Fibroblast of mammary gland (primary cell): ENCODE measurements around the gene SLC25A21.
"Not testable (repeated sequence)": the region's sequence is repeated elsewhere in the genome, so short reads cannot be mapped to it uniquely, and the experiment has no call there.

Source experiments
- DNase-seq: peaks from one replicate; pipeline ENCODE4 v3.0.0-alpha.2; 2010; ENCODE audit warnings: low read depth
- H3K4me3 ChIP-seq: 2 replicates; pipeline ENCODE4 v1.5.1; 2011; ENCODE audit warnings: low read depth, mild to moderate bottlenecking, low read length, moderate library complexity; ENCODE audit not compliant: control insufficient read depth
- CTCF ChIP-seq: conservative IDR thresholded peaks from 2 replicates; pipeline ENCODE4 v1.5.1; 2011; ENCODE audit warnings: low read depth, low read length, inconsistent platforms; ENCODE audit not compliant: control insufficient read depth, insufficient read depth

The SLC25A21 gene

GRCh38 chr14:37170993-37171392, 1.4 kb downstream of the SLC25A21 start:
- TF ChIP-seq CTCF = no peak
- no peak for DNase-seq
- H3K4me3 ChIP-seq = no peak overlapping the region

GRCh38 chr14:37170237-37170636, 2.2 kb downstream of the SLC25A21 start:
- no peak for DNase-seq
- TF ChIP-seq CTCF = no peak
- no peak overlapping the region for H3K4me3 ChIP-seq

DNA sequence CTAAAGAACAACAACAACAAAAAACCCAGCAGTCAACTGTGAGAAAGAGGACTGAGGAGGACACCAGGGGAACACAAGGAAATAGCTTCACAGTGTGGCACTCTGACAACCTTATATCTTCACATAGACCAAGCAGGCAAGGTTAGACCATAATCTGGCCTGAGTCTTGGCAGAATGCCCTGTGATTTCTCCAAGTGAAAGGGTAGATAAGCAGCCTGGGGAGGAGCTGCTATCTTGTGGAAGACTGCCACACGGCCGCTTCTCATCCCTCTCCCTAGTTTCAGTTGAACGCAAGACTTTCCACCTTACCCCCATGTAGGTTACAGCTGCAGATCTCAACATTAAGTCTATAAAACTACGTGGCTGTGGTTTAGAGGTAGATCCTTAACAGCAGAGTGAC, 3.7 kb downstream of the SLC25A21 start:
- DNase-seq = no peak
- H3K4me3 ChIP-seq = no peak overlapping the region
- TF ChIP-seq CTCF = no peak

DNA sequence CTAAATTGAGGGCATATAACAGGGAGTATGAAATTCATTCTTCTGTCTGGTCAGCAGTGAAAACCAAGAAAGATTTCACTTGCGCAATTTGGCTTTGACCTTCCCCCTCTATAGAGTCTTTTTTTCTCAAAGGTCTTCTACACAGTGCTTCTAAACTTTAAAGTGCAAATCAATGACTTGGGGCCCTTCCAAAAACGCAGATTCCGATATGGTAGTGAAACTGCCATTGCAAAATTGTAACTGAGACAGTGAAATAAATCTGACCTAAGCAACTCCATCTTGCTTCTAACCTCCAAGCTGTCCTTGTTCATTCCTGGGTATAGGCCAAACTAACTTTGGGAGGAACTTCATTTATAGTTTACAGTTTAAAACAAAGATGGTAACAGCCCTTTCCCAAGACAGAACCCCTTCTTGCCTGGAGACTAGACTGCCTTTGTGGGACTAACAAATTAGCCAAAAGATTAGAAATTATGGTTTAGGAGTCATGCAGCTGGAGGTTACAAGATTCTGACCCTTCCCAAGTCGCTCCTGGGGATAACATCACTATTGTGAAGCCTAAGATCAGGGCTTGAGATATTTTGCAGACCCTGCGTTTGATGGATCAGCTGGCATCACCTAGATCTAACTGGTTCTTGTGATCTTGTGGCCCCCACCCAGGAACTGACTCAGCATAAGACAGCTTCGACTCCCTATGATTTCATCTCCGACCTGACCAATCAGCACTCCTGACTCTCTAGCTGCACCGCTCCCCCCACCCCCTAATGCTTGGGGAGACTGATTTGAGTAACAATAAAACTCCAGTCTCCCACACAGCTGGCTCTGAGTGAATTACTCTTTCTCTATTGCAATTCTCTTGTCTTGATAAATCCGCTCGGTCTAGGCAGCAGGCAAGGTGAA, 5.0 kb downstream of the SLC25A21 start:
- no peak for DNase-seq
- TF ChIP-seq CTCF = no peak
- no peak overlapping the region for H3K4me3 ChIP-seq

DNA sequence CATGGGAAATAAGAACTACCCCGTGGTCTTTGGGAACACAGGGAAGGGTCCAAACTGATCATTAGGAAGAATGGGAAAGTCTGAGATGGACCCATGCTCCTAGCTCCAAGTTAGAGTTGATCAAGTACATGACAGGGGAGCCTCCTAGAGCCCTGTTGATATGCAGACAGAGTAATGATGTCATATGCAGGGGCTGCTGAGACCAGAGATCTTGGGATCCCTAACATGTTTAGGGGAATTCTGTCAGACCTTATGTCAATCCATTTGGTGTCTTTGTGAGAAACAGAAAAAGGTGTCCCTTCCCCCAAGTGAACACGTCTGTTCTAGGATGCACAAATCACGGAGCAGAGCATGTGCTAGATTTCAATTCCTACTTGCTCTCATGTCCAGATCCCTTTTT, 6.6 kb downstream of the SLC25A21 start:
- TF ChIP-seq CTCF = no peak
- no peak for DNase-seq
- H3K4me3 ChIP-seq = no peak overlapping the region

DNA sequence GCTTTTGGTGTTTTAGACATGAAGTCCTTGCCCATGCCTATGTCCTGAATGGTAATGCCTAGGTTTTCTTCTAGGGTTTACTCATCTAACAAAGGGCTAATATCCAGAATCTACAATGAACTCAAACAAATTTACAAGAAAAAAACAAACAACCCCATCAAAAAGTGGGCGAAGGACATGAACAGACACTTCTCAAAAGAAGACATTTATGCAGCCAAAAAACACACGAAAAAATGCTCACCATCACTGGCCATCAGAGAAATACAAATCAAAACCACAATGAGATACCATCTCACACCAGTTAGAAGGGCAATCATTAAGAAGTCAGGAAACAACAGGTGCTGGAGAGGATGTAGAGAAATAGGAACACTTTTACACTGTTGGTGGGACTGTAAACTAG, 10.1 kb downstream of the SLC25A21 start:
- not testable (repeated sequence) for H3K4me3 ChIP-seq, DNase-seq

DNA sequence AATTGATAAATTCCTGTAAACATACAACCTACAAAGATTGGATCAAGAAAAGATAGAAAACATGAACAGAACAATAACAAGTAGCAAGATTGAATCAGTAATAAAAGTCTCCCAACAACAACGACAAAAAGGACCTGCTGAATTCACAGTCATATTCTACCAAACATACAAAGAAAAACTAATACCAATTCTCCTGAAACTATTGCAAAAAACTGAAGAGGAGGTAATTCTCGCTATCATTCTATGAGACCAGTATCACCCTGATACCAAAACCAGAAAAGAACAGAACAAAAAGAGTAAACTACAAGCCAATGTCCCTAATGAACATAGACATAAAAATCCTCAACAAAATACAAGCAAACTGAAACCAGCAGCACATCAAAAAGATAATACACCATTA, 14.4 kb downstream of the SLC25A21 start:
- no peak overlapping the region for H3K4me3 ChIP-seq
- no peak for TF ChIP-seq CTCF
- no peak for DNase-seq
